HG03575 (cell line): Measurements from ENCODE around the gene PI3.
"Not testable (repeated sequence)": the region's sequence is repeated elsewhere in the genome, so short reads cannot be mapped to it uniquely, and the experiment has no call there.

Experiments
- ATAC-seq: cut with Tn5 transposase; IDR thresholded peaks from one replicate; pipeline ENCODE4 v1.9.1; 2021; ENCODE audit not compliant: unreplicated experiment, insufficient number of reproducible peaks, low FRiP score; ENCODE audit errors: extremely low read depth

The PI3 gene, protein sequence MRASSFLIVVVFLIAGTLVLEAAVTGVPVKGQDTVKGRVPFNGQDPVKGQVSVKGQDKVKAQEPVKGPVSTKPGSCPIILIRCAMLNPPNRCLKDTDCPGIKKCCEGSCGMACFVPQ

GRCh38 chr20:45174434-45175364 lies at the start of gene PI3:
PI3 (plus strand) TSS chr20:45174902; CDS start chr20:45174923, 21 bp downstream.
- ATAC-seq, result no peak

- no peak for ATAC-seq
These were observed 46.6 kb upstream of the PI3 start for GRCh38 chr20:45128099-45128498.

DNA sequence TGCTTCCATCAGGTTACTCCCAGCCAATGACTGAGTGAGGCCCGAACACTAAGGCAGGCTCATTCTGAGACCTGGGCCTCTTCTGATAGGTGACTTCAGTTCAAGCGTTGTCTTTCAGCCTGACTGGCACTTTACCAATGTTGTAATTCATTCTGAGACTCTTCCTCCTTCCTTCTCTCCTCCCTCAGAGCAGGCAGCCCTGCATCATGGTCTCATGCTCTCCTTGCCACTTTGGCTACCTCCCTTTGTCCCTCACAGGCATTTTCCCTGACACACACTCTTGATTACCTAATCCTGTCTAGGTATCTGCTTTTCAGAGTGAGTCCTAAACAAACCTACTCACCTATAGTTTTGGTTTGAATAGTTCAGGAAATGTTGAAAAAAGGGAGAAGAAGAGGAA lies 37.8 kb upstream of the PI3 start:
- no peak for ATAC-seq

GRCh38 chr20:45138561-45139300 lies 36.0 kb upstream of the PI3 start:
- ATAC-seq, result no peak

- not testable (repeated sequence) for ATAC-seq
These were observed 34.8 kb upstream of the PI3 start for GRCh38 chr20:45139733-45140375.

GRCh38 chr20:45140836-45141235 lies 33.9 kb upstream of the PI3 start:
- ATAC-seq, result no peak

GRCh38 chr20:45149062-45149461 lies 25.6 kb upstream of the PI3 start:
- no peak for ATAC-seq

DNA sequence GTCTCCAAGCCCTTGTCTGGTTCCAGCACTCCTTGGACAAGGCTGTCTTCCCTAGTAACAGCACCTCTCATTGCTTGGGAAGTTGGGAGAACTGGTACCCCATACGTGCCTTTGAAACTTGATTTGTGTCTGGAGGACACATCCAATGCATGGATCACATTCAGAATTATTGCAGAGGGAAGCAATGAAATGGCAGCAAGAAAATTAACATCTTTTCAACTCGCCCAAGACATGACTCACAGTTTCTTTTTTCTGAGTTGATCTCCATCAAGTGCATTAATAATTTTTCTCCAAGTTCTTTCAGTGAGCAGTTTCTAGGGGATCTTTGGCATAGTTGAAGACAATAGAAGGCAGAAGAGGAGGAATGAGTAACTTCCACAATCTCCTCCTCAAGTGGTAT lies 22.3 kb upstream of the PI3 start:
- no peak for ATAC-seq

DNA sequence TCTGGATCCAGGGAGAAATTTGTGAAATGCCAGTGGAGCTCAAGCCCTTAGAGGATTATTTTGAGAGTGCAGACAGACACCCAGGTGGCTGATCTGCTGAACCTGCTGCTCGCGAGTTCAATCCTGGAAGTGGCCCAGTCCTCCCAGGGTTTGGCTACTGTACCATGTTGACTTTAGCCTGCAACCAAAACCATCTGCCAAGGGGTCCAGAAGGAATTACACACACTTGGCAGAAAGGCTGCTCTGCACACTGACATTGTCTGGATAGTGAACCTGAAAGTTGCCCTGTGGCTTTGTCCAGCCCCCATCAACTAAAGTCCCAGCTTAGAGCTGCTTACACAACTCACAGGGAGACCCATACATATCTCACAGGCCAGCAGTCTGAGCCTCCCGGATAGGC lies 21.6 kb upstream of the PI3 start:
- no peak for ATAC-seq

- ATAC-seq, result no peak
These were observed 20.9 kb upstream of the PI3 start for GRCh38 chr20:45153752-45154151.

GRCh38 chr20:45154183-45154582 lies 20.5 kb upstream of the PI3 start:
- no peak for ATAC-seq

DNA sequence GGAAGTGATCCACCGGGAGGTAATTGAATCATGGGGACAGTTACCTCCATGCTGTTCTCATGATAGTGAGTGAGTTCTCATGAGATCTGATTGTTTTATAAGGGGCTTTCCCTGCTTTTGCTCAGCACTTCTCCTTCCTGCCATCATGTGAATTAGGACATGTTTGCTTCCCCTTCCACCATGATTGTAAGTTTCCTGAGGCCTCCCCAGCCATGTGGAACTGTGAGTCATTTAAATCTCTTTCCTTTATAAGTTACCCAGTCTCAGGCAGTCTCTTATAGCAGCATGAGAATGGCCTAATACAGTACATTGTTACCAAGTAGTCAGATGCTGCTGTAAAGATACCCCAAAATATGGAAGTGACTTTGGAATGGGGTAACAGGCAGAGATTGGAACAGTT lies 19.9 kb upstream of the PI3 start:
- ATAC-seq, result not testable (repeated sequence)

DNA sequence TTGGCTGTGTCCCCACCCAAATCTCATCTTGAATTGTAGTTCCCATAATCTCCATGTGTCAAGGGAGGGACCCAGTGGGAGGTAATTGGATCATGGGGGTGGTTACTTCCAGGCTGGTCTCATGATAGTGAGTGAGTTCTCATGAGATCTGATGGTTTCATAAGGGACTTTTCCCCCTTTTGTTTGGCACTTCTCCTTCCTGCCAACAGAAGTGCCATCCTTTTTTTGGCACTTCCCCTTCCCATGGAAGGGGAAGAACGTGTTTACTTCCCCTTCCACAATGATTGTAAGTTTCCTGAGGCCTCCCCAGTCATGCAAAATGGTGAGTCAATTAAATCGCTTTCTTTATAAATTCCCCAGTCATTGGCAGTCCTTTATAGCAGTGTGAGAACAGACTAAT lies 18.0 kb upstream of the PI3 start:
- ATAC-seq, result no peak

DNA sequence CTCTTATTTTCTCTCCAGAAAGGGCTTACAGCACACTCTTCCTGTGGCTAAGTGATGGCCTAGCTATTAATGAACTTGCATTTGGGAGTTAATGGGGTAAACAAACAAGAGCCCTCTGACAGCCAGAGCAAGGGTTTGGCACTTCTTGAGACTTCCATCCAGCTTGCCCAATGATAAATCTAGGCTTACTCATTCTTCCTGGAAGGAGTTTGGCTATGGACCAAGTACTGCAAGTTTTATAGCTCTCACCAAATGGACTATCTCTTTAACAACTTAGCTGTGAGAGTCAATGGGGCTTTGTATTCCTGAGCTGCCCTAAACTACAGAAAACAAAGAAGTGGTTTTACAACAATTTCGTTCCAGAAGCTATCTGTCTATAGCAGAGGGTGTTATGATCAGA lies 16.7 kb upstream of the PI3 start:
- ATAC-seq, result no peak

- ATAC-seq, result no peak
These were observed 11.5 kb upstream of the PI3 start for GRCh38 chr20:45163083-45163803.

DNA sequence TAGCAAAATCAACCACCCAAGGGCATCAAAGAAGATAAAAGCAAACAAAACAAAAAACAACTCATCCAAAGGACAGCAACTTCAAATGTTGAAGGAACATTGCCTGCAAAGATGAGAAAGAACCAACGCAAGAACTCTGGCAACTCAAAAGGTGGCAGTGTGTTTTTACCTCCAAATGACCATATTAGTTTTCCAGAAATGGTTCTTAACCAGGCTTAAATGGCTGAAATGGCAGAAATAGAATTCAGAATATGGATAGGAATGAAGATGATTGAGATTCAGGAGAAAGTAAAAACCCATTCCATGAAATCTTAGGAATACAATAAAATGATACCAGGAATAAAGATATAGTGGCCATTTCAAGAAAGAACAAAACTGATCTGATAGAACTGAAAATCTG lies 9.8 kb upstream of the PI3 start:
- ATAC-seq, result no peak

GRCh38 chr20:45173522-45173921 lies 1.2 kb upstream of the PI3 start:
- no peak for ATAC-seq

DNA sequence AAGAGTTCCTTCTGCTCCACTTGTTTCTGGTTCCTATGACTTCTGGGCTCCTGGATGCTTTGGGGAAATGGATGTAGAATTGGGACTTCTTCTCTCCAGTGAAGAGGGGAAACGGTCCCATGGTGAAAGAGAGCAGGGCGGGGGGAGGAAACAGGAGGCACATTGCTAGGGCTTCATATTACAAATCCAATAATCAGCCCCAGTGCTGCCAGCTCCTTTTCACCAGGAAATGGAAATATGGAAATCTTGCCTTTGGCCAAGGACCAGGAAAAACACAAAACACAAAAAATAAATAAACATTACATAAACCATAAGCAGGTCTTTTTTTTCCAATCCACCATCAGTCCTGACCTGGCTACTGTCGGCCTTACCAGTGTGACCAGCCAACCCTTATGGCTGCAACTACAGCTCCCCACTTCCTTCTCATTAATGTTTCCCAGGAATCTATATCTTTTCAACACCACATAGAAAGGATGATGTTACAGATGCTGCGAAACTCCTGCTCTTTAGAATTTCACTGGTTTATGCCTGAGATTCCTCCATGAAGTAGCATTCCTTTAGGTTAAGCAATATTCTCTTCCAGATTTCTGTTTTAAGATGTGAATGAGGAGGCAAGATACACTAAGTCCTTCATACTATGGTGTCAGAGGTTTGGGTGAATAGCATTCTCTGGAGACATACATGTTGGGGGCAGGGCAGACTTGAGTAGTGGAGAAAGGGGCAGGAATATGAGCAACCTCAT lies 2.0 kb downstream of the PI3 start:
- no peak for ATAC-seq
